ENCODE measurements around the gene KCNT2. TPM values are rescaled to one million over a fixed set of nuclear protein-coding genes. Genes with fewer than 3 reads are reported as not detected.
A peak's percentile ranks its signal among the peaks of the same experiment; 100 is the strongest.

Gene KCNT2
- total RNA-seq, 1 experiment from 2014 or later, result not detected

GRCh38 chr1:196401452-196401833 lies 206.8 kb downstream of the KCNT2 start (continued):
- TF ChIP-seq, protein P1, sequence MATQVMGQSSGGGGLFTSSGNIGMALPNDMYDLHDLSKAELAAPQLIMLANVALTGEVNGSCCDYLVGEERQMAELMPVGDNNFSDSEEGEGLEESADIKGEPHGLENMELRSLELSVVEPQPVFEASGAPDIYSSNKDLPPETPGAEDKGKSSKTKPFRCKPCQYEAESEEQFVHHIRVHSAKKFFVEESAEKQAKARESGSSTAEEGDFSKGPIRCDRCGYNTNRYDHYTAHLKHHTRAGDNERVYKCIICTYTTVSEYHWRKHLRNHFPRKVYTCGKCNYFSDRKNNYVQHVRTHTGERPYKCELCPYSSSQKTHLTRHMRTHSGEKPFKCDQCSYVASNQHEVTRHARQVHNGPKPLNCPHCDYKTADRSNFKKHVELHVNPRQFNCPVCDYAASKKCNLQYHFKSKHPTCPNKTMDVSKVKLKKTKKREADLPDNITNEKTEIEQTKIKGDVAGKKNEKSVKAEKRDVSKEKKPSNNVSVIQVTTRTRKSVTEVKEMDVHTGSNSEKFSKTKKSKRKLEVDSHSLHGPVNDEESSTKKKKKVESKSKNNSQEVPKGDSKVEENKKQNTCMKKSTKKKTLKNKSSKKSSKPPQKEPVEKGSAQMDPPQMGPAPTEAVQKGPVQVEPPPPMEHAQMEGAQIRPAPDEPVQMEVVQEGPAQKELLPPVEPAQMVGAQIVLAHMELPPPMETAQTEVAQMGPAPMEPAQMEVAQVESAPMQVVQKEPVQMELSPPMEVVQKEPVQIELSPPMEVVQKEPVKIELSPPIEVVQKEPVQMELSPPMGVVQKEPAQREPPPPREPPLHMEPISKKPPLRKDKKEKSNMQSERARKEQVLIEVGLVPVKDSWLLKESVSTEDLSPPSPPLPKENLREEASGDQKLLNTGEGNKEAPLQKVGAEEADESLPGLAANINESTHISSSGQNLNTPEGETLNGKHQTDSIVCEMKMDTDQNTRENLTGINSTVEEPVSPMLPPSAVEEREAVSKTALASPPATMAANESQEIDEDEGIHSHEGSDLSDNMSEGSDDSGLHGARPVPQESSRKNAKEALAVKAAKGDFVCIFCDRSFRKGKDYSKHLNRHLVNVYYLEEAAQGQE (IDR thresholded peaks at IDR 0.05; ENCODE audit: low read depth), result no peak

DNA sequence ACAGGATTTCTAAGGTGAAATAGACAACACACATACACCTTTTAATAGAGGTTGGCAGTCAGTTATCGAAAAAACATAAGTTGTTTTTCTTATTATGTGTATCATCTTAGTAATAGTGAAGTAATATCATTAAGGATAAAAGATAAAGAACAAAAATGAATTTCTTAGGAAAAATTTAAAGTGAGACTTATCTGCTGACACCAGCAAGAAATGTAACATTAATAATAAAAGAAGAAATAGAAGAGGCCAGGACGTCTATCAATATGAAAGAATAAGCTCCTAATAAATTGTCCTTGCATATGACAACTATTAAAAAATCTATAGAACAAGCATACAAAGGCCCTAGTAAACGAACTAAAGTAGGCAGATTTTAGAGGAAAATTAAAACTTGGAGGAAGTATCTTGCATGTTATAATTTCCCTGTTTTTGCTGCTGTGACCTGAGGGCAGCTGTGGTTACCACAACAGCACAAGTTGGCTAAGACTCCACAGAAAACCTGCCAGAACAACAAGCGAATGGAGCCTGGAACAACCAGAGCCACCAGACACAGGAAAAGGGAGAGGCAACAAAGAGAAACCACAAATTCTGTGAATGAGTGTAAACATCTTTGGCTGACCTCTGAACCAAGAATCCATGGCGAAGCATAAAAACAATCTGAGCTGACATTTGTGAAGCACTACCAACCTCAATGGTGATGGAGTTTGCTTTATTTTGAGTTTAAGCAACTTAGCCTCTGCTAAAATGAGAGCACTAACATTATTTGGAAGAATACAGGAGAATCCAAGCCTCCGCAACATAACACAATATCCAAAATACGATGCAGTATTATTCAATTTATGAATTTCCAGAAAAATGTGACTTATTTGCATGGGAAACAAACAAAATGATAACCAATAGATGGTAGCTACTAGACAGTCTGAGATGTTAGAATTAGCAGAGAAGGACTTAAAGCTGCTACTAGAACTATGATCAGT lies 207.5 kb downstream of the KCNT2 start:
- Histone ChIP-seq H3K27me3 (ENCODE audit: insufficient read depth, low read length) (no peaks in the 10 kb centered on the region), H3K4me2 (ENCODE audit: low read length) (no peak overlapping the region), H3K9me2 (ENCODE audit: insufficient read depth) (no peaks in the 10 kb centered on the region), H3K4me3 (replicated peaks in 1 of 2; ENCODE audit: low read depth in 1 of 2, low read length in 2 of 2) (no peak overlapping the region), H4K20me1 (ENCODE audit: insufficient read depth) (no peaks in the 10 kb centered on the region), H3K79me2 (ENCODE audit: insufficient read depth, low read length) (no peaks in the 10 kb centered on the region), H3K9ac (ENCODE audit: low read length) (no peak overlapping the region), H3K36me3 (ENCODE audit: control insufficient read depth in 1 of 2, insufficient read depth in 2 of 2, low read length in 2 of 2) (no peaks in the 10 kb centered on the region), H2AFZ (ENCODE audit: low read depth, low read length, poor library complexity, severe bottlenecking) (peak overlapping the region; percentile 15), H3K9me3 (ENCODE audit: control insufficient read depth in 1 of 2, insufficient read depth in 1 of 2, low read depth in 1 of 2, low read length in 2 of 2) (no peaks in the 10 kb centered on the region), H3K4me1 (ENCODE audit: control insufficient read depth in 1 of 2, insufficient read depth in 2 of 2, low read length in 2 of 2) (no peaks in the 10 kb centered on the region), H3K27ac (ENCODE audit: low read depth, low read length) (no peak overlapping the region)
- BruUV-seq (replicated peaks), result no TSS peak
- DNase-seq (ENCODE audit: low read depth, low spot score) (no peak), ATAC-seq (no peak)
- POLR2A ChIA-PET, result no interaction called here
- intact Hi-C loops (cut with micrococcal nuclease), result no loop called here
- CTCF ChIA-PET, result no interaction called here
- RAD21 ChIA-PET (ENCODE audit: low non-redundant PET in 1 of 2, low total read pairs in 2 of 2, uncharacterized antibody in 2 of 2, unreplicated experiment in 2 of 2), result no interaction called here
- TF ChIP-seq JUND (IDR thresholded peaks at IDR 0.05) (no peak), ZNF274 (IDR thresholded peaks at IDR 0.05; ENCODE audit: low read depth, low read length) (no peak), POLR2AphosphoS5 (IDR thresholded peaks at IDR 0.05; ENCODE audit: low read depth, low read length) (no peak), FOSL1 (IDR thresholded peaks at IDR 0.05; ENCODE audit: low read depth) (no peak), SRF (IDR thresholded peaks at IDR 0.05; ENCODE audit: low read depth) (no peak), SP1 (IDR thresholded peaks at IDR 0.05; ENCODE audit: low read depth) (no peak), RAD21 (IDR thresholded peaks at IDR 0.05; ENCODE audit: low read depth) (no peak), EGR1 (IDR thresholded peaks at IDR 0.05; ENCODE audit: low read depth) (no peak), EZH2phosphoT487 (IDR thresholded peaks at IDR 0.05; ENCODE audit: borderline replicate concordance) (no peak), TCF7L2 (IDR thresholded peaks at IDR 0.05; ENCODE audit: borderline replicate concordance, extremely low read depth, insufficient read depth, insufficient read length) (no peak), CTCF (IDR thresholded peaks at IDR 0.05 in 2 of 3, conservative IDR thresholded peaks at IDR 0.05 in 1 of 3; ENCODE audit: borderline replicate concordance in 1 of 3, insufficient read depth in 1 of 3, low read depth in 2 of 3, low read length in 2 of 3) (no peak), POLR2A (IDR thresholded peaks at IDR 0.05; ENCODE audit: borderline replicate concordance, extremely low read depth, insufficient read depth, insufficient read length) (no peak), ATF3 (IDR thresholded peaks at IDR 0.05) (no peak), ELF1 (IDR thresholded peaks at IDR 0.05; ENCODE audit: borderline replicate concordance, low read depth) (no peak), CBX3 (IDR thresholded peaks at IDR 0.05; ENCODE audit: low read depth) (no peak)
- TF ChIP-seq, protein P2, sequence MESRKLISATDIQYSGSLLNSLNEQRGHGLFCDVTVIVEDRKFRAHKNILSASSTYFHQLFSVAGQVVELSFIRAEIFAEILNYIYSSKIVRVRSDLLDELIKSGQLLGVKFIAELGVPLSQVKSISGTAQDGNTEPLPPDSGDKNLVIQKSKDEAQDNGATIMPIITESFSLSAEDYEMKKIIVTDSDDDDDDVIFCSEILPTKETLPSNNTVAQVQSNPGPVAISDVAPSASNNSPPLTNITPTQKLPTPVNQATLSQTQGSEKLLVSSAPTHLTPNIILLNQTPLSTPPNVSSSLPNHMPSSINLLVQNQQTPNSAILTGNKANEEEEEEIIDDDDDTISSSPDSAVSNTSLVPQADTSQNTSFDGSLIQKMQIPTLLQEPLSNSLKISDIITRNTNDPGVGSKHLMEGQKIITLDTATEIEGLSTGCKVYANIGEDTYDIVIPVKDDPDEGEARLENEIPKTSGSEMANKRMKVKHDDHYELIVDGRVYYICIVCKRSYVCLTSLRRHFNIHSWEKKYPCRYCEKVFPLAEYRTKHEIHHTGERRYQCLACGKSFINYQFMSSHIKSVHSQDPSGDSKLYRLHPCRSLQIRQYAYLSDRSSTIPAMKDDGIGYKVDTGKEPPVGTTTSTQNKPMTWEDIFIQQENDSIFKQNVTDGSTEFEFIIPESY (IDR thresholded peaks at IDR 0.05; ENCODE audit: extremely low read depth, insufficient replicate concordance, low read length), result no peak

Data from HCT116 (cell line).